ENCODE results near the gene TMEM270.

The TMEM270 gene

DNA sequence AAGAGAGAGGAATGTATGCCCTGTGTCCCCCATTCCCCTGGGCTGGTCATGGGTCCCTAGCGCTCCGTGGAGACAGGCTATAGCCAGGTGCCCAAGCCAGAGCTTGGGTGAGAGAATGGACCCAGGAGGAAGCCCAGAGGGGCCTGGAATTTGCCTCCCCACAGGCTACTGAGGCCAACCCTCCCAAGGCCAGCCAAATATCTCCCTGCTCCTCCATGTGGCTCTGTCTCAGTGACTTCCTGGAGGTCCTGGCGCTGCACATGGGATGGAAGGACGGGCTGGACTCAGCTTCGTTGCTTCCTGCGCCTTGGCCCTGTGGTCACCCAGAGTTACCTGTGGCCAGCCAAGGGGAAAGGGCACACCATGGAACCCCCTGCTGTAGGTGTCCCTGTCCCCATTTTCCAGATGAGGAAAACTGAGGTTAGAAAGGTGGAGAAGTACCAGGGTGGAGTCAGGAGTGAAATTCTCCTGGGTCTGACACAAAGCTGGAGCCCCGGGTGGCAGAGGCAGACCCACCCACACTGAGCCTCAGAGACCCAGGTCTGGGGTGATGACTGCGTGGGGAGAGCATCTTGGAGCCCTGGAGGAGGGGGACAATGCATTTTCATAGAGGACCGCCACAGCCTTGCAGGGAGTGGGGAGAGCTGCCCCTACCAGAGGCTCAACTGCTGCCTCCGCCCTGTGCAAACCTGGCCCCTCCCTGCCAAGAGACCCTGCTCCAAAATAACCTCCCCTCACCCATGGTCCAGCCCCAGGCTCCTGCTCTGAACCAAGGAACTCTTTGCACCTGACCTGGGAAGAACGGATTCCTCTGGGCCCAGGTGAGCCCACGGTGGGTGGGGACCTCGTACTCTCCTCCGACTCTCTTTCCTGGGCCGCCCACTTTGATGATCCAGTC is 42.6 kb downstream of the TMEM270 start:
- DNase-seq: no peak
- H3K4me3 ChIP-seq (ENCODE audit: low read depth, low read length): no peak overlapping the region
- no peak overlapping the region for H3K27ac ChIP-seq
- TF ChIP-seq, protein P1, sequence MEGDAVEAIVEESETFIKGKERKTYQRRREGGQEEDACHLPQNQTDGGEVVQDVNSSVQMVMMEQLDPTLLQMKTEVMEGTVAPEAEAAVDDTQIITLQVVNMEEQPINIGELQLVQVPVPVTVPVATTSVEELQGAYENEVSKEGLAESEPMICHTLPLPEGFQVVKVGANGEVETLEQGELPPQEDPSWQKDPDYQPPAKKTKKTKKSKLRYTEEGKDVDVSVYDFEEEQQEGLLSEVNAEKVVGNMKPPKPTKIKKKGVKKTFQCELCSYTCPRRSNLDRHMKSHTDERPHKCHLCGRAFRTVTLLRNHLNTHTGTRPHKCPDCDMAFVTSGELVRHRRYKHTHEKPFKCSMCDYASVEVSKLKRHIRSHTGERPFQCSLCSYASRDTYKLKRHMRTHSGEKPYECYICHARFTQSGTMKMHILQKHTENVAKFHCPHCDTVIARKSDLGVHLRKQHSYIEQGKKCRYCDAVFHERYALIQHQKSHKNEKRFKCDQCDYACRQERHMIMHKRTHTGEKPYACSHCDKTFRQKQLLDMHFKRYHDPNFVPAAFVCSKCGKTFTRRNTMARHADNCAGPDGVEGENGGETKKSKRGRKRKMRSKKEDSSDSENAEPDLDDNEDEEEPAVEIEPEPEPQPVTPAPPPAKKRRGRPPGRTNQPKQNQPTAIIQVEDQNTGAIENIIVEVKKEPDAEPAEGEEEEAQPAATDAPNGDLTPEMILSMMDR (IDR thresholded peaks at IDR 0.05; ENCODE audit: low read depth, low read length): no peak
- H3K9me3 ChIP-seq (ENCODE audit: severe bottlenecking): no peaks in the 10 kb centered on the region
- no peaks in the 10 kb centered on the region for H3K36me3 ChIP-seq
- H3K27me3 ChIP-seq (ENCODE audit: insufficient read depth, low read depth, severe bottlenecking): no peaks in the 10 kb centered on the region

GRCh38 chr7:73904219-73905137 is 43.5 kb downstream of the TMEM270 start:
- TF ChIP-seq, protein P1 (IDR thresholded peaks at IDR 0.05; ENCODE audit: low read depth, low read length): no peak
- Histone ChIP-seq H3K27ac (no peak overlapping the region), H3K36me3 (no peaks in the 10 kb centered on the region), H3K27me3 (ENCODE audit: insufficient read depth, low read depth, severe bottlenecking) (no peaks in the 10 kb centered on the region), H3K9me3 (ENCODE audit: severe bottlenecking) (no peaks in the 10 kb centered on the region), H3K4me3 (ENCODE audit: low read depth, low read length) (no peak overlapping the region)
- DNase-seq: peak; percentile 24

GRCh38 chr7:73905360-73905759 is 44.4 kb downstream of the TMEM270 start:
- H3K36me3 ChIP-seq: no peaks in the 10 kb centered on the region
- no peak overlapping the region for H3K27ac ChIP-seq
- no peak overlapping the region for H3K4me3 ChIP-seq (ENCODE audit: low read depth, low read length)
- no peaks in the 10 kb centered on the region for H3K27me3 ChIP-seq (ENCODE audit: insufficient read depth, low read depth, severe bottlenecking)
- TF ChIP-seq, protein P1 (IDR thresholded peaks at IDR 0.05; ENCODE audit: low read depth, low read length): no peak
- no peak for DNase-seq
- H3K9me3 ChIP-seq (ENCODE audit: severe bottlenecking): no peaks in the 10 kb centered on the region

GRCh38 chr7:73906874-73907273 is 45.9 kb downstream of the TMEM270 start:
- Histone ChIP-seq H3K27ac (no peak overlapping the region), H3K36me3 (no peaks in the 10 kb centered on the region), H3K27me3 (ENCODE audit: insufficient read depth, low read depth, severe bottlenecking) (no peaks in the 10 kb centered on the region), H3K4me3 (ENCODE audit: low read depth, low read length) (no peak overlapping the region), H3K9me3 (ENCODE audit: severe bottlenecking) (no peaks in the 10 kb centered on the region)
- DNase-seq: peak; percentile 42
- TF ChIP-seq, protein P1 (IDR thresholded peaks at IDR 0.05; ENCODE audit: low read depth, low read length): no peak

DNA sequence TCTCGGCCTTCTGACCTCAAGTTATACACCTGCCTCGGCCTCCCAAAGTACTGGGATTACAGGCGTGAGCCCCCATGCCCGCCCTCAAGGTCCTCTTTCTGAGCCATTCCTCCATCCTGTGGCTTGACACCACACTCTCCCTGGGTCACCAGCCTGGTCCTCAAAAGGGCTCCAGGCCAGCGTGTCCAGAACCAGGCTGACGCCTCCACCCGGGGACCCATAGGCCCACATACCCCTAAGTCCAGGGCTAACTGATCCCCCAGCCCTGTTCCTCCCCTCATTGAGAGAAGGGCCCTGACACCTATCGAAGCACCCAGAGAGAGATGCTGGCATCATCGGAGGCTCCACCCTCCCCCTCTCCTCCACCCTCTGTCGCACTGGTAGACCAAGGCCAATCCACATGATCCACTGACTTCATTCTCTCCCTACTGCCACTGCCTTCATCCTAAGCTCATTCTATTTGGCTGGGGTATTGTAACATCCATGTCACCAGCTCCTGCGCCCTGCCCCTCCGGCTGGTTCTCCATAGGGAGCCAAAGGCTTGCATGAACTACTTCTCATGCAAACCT is 46.7 kb downstream of the TMEM270 start:
- Histone ChIP-seq H3K36me3 (no peaks in the 10 kb centered on the region), H3K9me3 (ENCODE audit: severe bottlenecking) (no peaks in the 10 kb centered on the region), H3K27ac (no peak overlapping the region), H3K4me3 (ENCODE audit: low read depth, low read length) (no peak overlapping the region), H3K27me3 (ENCODE audit: insufficient read depth, low read depth, severe bottlenecking) (no peaks in the 10 kb centered on the region)
- TF ChIP-seq, protein P1 (IDR thresholded peaks at IDR 0.05; ENCODE audit: low read depth, low read length): no peak
- no peak for DNase-seq
